ENCODE measurements around the gene LRG1. TPM values are rescaled to one million over a fixed set of nuclear protein-coding genes. Genes with fewer than 3 reads are reported as not detected.
"Not testable (repeated sequence)": the region's sequence is repeated elsewhere in the genome, so short reads cannot be mapped to it uniquely, and the experiment has no call there.

LRG1 gene
- total RNA-seq, 2 experiments from 2014 or later: 0.19 to 0.38 TPM

GRCh38 chr19:4528843-4529242 is 11.0 kb downstream of the LRG1 start:
- H3K36me3 Mint-ChIP-seq: no peaks in the 10 kb centered on the region
- no peak for DNase-seq
- H3K9me3 Mint-ChIP-seq: no peaks in the 10 kb centered on the region
- no peak overlapping the region for H3K27ac Mint-ChIP-seq
- H3K27me3 Mint-ChIP-seq: no peaks in the 10 kb centered on the region
- no peak overlapping the region for H3K4me3 Mint-ChIP-seq
- no peaks in the 10 kb centered on the region for H3K4me1 Mint-ChIP-seq

DNA sequence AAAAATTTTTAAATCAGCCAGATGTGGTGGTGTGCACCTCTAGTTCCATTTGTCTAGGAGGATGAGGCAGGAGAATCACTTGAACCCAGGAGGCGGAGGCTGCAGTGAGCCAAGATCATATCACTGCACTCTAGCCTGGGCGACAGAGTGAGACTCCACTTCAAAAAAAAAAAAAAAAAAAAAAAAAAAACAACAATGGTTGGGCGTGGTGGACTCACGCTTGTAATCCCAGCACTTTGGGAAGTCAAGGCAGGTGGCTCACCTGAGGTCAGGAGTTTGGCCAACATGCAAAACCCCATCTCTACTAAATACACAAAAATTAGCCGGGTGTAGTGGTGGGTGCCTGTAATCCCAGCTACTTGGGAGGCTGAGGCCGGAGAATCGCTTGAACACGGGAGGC is 12.5 kb downstream of the LRG1 start:
- not testable (repeated sequence) for H3K36me3 Mint-ChIP-seq, H3K27me3 Mint-ChIP-seq, H3K4me1 Mint-ChIP-seq, DNase-seq, H3K9me3 Mint-ChIP-seq, H3K27ac Mint-ChIP-seq, H3K4me3 Mint-ChIP-seq

GRCh38 chr19:4525563-4526002 is 14.3 kb downstream of the LRG1 start:
- H3K4me3 Mint-ChIP-seq: no peak overlapping the region

GRCh38 chr19:4524808-4525562 is 14.9 kb downstream of the LRG1 start:
- Mint-ChIP-seq H3K4me1 (no peaks in the 10 kb centered on the region), H3K36me3 (no peaks in the 10 kb centered on the region), H3K27me3 (no peaks in the 10 kb centered on the region), H3K27ac (no peak overlapping the region), H3K4me3 (no peak overlapping the region), H3K9me3 (no peaks in the 10 kb centered on the region)
- DNase-seq: peak; percentile 69

More at GRCh38 chr19:4525563-4526002, 14.3 kb downstream of the LRG1 start:
- Mint-ChIP-seq H3K27me3 (no peaks in the 10 kb centered on the region), H3K4me1 (no peaks in the 10 kb centered on the region), H3K36me3 (no peaks in the 10 kb centered on the region), H3K9me3 (no peaks in the 10 kb centered on the region), H3K27ac (no peak overlapping the region)
- no peak for DNase-seq

DNA sequence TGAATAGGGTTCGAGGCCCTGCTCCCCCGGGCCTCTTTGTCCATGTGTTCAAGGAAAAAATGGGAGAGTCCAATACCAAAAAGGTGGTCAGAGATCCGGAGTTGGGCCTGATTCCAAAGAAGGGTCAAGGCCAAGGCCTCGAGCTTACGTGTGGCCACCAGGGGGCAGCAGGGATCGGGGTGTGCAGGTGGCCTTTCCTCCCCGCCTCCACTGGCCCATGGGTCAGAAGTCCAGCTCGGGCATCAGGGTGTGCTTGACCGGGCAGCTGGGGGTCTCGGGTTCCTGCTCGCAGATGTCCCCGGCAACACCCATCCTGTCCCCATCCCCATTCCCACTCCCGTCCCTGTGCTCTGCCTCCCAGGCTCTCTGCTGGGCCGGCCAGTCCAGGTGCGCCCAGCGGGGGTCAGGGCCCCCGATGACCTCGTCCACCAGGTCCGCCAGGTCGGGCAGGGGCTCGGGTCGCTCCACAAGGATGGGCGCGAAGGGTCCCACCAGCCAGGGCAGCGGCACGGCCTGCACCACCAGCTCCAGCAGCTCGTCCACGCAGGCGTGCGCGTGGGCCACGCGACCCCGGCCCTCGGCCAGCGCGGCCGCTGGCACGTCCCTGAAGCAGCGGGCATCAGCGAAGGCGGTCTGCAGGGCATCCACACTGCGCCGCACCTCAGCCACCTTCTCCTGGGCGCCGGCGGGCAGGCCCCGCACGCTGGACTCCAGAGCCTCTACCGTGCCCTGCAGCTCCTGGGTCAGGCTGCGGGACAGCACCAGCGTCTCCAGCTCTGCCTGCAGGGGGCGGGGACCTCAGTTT is 16.3 kb downstream of the LRG1 start:
- H3K4me3 Mint-ChIP-seq: no peak overlapping the region
- no peaks in the 10 kb centered on the region for H3K36me3 Mint-ChIP-seq
- no peaks in the 10 kb centered on the region for H3K9me3 Mint-ChIP-seq
- peaks cover 4% of the 10 kb centered on the region for H3K27me3 Mint-ChIP-seq
- no peaks in the 10 kb centered on the region for H3K4me1 Mint-ChIP-seq
- H3K27ac Mint-ChIP-seq: no peak overlapping the region
- DNase-seq: no peak

DNA sequence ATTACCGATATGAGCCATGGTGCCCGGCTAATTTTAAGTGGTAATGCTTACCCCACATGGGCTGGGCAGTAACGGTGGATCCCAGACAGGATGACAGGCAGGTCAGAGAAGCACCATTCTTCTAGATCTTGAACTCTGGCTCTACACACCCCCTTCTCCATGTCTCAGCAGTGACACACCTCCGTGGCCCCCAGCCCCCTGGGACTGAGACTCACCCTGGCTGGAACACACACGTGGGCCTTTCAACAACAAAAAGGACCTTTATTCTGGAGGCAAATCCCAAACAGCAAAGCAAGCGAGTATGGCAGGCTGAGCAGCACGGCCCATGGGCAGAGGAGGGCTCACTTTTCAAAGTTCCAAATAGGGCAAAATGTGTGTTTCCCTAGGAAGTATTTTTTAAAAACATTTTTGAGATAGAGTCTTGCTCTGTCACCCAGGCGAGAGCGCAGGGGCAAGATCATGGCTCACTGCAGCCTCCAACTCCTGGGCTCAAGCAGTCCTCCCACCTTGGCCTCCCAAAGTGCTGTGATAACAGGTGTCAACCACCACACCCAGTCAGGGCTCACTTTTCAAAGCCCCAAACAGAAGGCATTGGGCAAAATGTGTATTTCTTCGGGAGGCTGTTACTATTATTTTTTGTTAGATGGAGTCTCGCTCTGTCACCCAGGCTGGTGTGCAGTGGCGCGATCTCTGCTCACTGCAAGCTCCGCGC is 17.4 kb downstream of the LRG1 start:
- DNase-seq: no peak
- Mint-ChIP-seq H3K36me3 (no peaks in the 10 kb centered on the region), H3K27ac (no peak overlapping the region), H3K9me3 (no peaks in the 10 kb centered on the region), H3K27me3 (peaks cover 4% of the 10 kb centered on the region), H3K4me1 (no peaks in the 10 kb centered on the region), H3K4me3 (no peak overlapping the region)

DNA sequence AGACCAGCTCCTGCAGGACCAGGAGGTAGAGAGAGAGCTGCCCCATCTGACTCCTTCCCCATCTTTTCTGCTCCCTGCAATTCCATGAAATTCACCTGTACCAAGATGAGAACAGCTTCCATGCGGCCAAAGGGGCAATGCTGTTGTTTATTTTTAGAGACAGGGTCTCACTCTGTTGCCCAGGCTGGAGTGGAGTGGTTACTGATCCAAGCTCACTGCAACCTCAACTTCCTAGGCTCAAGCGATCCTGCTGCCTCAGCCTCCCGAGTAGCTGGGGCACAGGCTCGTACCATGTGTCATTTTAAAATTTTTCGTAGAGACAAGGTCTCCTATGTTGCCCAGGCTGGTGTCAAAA is 18.0 kb downstream of the LRG1 start:
- Mint-ChIP-seq H3K4me3 (no peak overlapping the region), H3K4me1 (no peaks in the 10 kb centered on the region), H3K27me3 (peaks cover 4% of the 10 kb centered on the region), H3K36me3 (no peaks in the 10 kb centered on the region), H3K27ac (no peak overlapping the region), H3K9me3 (no peaks in the 10 kb centered on the region)
- DNase-seq: no peak

GRCh38 chr19:4521170-4521887 is 18.5 kb downstream of the LRG1 start:
- Mint-ChIP-seq H3K4me1 (no peaks in the 10 kb centered on the region), H3K9me3 (no peaks in the 10 kb centered on the region), H3K36me3 (no peaks in the 10 kb centered on the region), H3K27me3 (peaks cover 4% of the 10 kb centered on the region), H3K4me3 (no peak overlapping the region), H3K27ac (no peak overlapping the region)
- DNase-seq: no peak

DNA sequence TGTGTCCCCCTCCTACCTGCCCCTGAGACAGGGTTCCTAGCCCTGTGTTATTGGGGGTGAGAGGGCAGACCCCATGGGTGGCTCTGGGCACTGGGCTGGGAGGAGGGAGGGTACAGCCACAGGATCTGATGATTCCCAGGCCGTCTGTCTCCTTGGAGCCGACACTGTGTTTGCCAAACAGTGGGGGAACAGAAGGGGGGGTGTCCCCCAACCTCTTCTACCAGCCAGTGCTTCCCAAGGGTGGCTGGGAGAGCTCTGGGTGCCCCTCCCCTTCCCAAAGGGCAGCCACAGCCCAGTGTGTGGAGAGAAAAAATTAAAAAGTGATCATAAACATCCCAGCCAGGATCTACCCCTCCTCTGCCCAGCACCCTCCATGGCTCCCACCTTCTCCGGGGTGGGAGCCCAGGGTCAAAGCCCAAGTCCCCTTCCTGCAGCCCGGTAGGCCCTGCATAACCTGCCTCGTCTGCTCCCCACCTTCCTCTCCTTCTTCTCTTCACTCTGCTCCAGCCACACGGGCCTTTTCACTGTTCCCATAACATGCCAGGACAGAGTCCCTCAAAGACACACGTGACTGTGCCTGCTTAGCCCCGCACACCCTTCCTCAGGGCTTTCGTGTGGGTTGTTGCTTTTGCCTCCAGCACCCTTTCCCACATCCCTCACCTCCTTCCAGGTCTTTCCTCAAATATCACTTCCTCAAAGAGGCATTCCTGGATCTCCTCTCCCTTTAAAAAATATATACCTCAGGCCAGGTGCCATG is 20.1 kb downstream of the LRG1 start:
- H3K4me3 Mint-ChIP-seq: no peak overlapping the region
- H3K9me3 Mint-ChIP-seq: no peaks in the 10 kb centered on the region
- H3K27me3 Mint-ChIP-seq: peaks cover 4% of the 10 kb centered on the region
- no peaks in the 10 kb centered on the region for H3K36me3 Mint-ChIP-seq
- DNase-seq: no peak
- no peaks in the 10 kb centered on the region for H3K4me1 Mint-ChIP-seq
- no peak overlapping the region for H3K27ac Mint-ChIP-seq

DNA sequence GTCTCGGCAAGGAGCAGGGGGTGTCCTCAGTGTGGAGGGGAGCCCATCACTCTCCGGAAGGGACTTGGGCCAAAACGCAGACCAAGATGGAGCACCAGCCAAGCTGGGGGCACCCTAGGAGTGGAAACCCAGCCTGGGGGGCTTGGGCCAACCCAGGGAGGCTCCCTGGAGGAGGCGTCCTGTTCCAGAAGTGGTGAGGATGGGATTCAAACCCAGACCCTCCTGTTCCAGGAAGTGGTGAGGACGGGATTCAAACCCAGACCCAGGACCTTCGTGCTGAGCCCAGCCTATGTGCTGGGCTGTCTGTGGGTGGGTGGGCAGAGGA is 20.7 kb downstream of the LRG1 start:
- Mint-ChIP-seq H3K4me3 (no peak overlapping the region), H3K4me1 (no peaks in the 10 kb centered on the region), H3K27me3 (peaks cover 4% of the 10 kb centered on the region), H3K9me3 (no peaks in the 10 kb centered on the region), H3K36me3 (no peaks in the 10 kb centered on the region), H3K27ac (no peak overlapping the region)
- no peak for DNase-seq

DNA sequence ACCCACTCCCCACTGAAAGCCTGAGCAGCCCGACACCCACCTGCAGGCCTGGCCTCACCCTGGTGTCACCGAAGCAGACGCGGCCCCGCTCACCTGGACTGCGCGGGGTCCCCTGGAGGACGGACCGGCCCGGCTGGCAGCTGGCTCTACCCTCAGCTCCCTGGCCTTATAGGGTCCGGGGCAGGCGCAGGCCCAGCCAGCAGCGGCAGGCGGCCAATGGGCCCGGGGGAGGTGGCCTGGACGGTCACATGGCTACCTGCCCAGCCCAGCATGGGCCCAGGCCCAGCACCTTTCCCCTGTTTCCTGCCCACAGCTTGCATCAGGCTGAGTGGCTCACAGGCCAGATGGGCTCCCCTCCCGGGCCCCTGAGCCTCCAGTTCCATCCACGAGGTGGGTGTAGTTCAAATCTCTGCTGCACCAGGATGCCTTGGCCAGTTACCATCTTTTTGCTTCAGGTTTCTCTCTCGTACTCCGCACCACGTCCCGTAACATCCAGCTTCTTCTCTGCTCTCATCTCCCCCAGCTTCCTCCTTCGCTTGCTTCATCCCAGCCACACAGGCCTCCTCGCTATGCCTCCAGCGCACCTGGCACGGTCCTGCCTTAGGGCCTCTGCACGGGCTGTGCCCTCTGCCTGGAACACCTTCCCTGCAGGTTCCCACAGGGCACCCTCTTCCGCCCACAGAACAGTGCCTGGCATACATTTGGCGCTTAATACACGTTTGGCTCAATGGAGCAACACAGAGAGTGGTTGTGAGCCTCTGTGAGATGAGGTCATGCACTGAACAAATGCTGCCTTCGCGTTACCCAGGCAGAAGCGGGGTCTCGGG is 21.3 kb downstream of the LRG1 start, which contains the start of gene PLIN4:
PLIN4 (minus strand) TSS at position 142 of the 827 bp plus-strand sequence. CDS start 214 bp downstream, outside the sequence.
- H3K4me1 Mint-ChIP-seq: no peaks in the 10 kb centered on the region
- no peak within 1 kb of the TSS for H3K27ac Mint-ChIP-seq
- DNase-seq: no peak
- H3K36me3 Mint-ChIP-seq: no peaks in the 10 kb centered on the region
- peaks cover 4% of the 10 kb centered on the region for H3K27me3 Mint-ChIP-seq
- no peaks in the 10 kb centered on the region for H3K9me3 Mint-ChIP-seq
- H3K4me3 Mint-ChIP-seq: no peak within 1 kb of the TSS

DNA sequence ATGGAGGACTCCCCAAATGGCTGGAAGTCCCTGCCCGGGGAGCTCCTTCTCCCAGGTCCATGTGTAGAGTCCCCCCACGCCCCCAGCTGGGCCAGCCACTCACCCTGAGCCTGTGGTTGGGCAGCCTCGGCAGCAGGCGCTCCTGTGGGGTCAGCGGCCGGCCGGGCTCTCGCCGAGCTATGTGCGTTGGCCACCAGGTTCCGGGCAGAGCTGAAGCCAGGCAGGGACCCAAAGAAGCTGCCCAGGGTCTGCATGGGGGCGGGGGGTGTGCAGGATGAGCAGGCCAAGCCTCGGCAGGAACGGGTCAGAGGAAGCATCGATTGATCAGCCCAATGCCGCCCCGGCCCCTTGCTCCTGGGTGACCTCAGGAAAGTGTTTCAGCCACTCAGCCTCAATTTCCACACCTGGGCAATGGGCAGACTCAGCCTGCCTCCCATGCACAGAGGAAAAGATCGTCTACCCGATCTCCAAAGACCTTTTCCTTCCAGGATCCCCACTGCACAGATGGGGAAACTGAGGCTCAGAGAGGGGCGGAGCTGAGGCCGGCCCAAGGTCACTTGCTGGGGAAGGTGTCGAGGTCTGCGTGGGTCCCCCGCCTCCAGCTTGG is 22.3 kb downstream of the LRG1 start:
- H3K27me3 Mint-ChIP-seq: peaks cover 4% of the 10 kb centered on the region
- no peak overlapping the region for H3K4me3 Mint-ChIP-seq
- no peak overlapping the region for H3K27ac Mint-ChIP-seq
- no peaks in the 10 kb centered on the region for H3K36me3 Mint-ChIP-seq
- no peaks in the 10 kb centered on the region for H3K4me1 Mint-ChIP-seq
- DNase-seq: no peak
- H3K9me3 Mint-ChIP-seq: no peaks in the 10 kb centered on the region

- no peak for DNase-seq
- Mint-ChIP-seq H3K27ac (no peak overlapping the region), H3K4me3 (no peak overlapping the region), H3K4me1 (no peaks in the 10 kb centered on the region), H3K9me3 (no peaks in the 10 kb centered on the region), H3K36me3 (no peaks in the 10 kb centered on the region), H3K27me3 (peaks cover 4% of the 10 kb centered on the region)
Measured at GRCh38 chr19:4516939-4517300, 22.9 kb downstream of the LRG1 start.
